GM10248 (cell line): ENCODE results near the gene CACNB4.

ENCODE experiments used
- CTCF ChIA-PET: fragments of 300-600 bp; sonication (Branson Sonifier 250); formaldehyde crosslinking; extraction: SDS; loops from one replicate; lab custom pipeline; 2021; ENCODE audit warnings: antibody characterized with exemption; lab: Yijun Ruan, JAX
- POLR2A ChIA-PET: fragments of 350-650 bp; sonication (Branson Sonifier 250); formaldehyde crosslinking; extraction: SDS; loops from one replicate; lab custom pipeline; 2020; ENCODE audit warnings: antibody characterized with exemption; lab: Yijun Ruan, JAX
- DNase-seq: peaks from one replicate; pipeline ENCODE4 v3.0.0; 2012; ENCODE audit errors: extremely low spot score
- TF ChIP-seq, protein P1 (sequence below): IDR thresholded peaks from 2 replicates; pipeline ENCODE4 v1.5.1; 2012; ENCODE audit warnings: mild to moderate bottlenecking, low read depth; ENCODE audit errors: extremely low read depth, missing control alignments, control extremely low read depth

CACNB4 gene

DNA sequence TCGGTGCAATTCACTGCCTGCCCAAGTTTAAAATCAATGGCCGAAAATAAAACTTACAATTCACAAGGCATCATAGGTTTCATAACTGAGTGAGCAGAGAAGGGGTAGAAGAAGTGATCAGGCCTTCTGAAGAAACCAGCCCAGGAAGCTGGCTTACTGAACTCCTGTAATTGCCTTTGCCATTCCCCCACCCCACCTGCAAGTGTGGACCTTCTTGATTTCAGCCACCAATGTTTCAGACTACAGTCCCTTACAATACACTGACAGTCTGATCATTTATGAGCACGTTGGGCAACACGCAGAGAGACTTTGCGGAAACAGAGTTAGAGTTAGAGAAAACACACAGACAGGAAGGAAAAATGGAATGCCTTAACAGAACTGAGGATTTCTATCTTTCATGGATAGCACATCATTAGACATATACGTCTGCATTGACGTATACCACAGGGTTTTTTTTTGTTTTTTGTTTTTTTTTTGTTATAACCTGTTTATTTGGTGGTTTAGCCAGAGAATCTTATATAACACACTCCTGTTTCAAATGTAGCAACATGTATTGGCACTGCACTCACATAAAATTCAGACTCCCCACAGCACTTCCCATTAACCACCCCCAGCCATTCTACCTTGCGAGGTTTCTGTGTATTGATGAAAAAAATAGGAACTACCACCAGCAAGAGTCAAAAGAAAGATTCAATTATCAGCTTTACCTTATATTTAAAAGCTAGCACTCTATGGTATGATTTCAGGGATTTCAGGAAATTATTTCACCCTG lies 126.4 kb downstream of the CACNB4 start:
- TF ChIP-seq, protein P1, sequence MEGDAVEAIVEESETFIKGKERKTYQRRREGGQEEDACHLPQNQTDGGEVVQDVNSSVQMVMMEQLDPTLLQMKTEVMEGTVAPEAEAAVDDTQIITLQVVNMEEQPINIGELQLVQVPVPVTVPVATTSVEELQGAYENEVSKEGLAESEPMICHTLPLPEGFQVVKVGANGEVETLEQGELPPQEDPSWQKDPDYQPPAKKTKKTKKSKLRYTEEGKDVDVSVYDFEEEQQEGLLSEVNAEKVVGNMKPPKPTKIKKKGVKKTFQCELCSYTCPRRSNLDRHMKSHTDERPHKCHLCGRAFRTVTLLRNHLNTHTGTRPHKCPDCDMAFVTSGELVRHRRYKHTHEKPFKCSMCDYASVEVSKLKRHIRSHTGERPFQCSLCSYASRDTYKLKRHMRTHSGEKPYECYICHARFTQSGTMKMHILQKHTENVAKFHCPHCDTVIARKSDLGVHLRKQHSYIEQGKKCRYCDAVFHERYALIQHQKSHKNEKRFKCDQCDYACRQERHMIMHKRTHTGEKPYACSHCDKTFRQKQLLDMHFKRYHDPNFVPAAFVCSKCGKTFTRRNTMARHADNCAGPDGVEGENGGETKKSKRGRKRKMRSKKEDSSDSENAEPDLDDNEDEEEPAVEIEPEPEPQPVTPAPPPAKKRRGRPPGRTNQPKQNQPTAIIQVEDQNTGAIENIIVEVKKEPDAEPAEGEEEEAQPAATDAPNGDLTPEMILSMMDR = no peak
- POLR2A ChIA-PET = no interaction called here
- CTCF ChIA-PET = interaction anchor here (1.2 to 2.9 kb wide), 4 partner anchors 9 to 53 kb away, joined by 3 to 11 read pairs (median 6); no protein-coding TSS in a partner anchor
- DNase-seq = no peak

DNA sequence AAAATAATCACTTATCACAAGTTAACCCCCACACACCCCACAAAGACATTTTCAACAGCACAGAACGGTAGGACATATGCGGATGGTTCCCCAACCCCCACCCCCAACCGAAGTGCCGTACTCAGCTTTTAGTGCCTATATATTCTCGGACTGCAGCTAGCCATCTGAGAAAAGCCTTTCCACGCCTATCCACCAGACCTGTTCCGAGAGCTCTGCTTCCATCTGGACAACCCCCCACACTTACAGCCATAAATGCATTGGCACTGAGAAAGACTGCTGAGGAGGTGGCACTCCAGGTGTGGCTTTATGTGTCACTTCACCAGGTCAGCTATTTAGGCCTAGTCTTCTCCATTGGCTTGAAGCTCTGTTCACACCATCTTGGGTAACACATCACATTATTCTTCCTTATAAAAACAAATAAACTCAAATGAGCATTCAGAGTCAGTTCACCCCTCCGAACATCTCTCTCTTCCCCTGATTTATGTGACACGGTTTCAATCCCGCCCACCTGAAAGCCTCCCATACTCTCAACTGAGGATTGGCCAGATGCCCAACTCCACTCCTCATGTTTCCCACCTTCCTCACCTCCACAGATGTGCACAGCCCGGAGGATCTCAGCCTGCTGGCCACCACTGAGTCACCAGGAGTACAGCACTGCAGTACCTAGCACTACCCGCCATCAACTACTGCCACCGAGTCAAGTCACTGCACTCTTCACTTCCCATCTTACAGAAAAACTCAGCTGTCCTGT lies 127.4 kb downstream of the CACNB4 start:
- no peak for DNase-seq
- ChIA-PET CTCF (interaction anchor here (1.4 to 2.3 kb wide), 2 partner anchors 9 to 54 kb away, joined by 4 to 9 read pairs; no protein-coding TSS in a partner anchor), POLR2A (no interaction called here)
- TF ChIP-seq, protein P1 = no peak

DNA sequence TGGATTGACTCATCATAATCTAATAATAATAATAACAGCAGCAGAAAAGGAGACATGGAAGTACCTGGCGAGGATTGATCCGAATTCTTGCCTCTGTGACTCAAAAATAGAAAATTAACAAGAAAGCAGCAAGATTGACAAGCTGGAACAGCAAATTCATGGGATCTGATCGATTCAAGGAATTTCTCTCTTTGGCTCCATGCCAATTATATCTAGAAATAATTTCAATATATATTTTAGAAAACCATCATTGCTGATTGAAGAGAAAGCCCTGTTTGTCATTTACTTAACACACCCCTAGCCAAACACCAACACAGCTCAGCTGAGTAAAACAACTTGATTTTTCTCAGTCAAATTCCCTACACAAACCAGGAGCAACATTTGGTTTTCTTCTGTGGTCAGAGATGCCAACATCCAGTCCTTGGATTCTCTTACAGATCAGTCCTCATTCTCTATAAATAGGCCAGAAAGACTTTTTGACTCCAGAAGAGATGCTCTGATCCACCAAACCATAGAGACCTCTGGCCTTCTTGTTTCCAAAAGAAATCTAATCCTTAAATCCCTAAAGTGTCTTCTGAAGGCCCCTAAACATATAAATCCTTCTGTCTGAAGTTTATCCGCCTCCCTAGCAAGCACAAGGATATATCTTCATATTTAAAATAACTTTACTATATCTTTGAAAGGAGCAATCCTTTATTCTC lies 129.9 kb downstream of the CACNB4 start:
- POLR2A ChIA-PET = no interaction called here
- DNase-seq = no peak
- TF ChIP-seq, protein P1 = no peak
- CTCF ChIA-PET = interaction anchor here (0.8 to 2.7 kb wide), 4 partner anchors 8 to 30 kb away, joined by 5 to 9 read pairs (median 8); no protein-coding TSS in a partner anchor

DNA sequence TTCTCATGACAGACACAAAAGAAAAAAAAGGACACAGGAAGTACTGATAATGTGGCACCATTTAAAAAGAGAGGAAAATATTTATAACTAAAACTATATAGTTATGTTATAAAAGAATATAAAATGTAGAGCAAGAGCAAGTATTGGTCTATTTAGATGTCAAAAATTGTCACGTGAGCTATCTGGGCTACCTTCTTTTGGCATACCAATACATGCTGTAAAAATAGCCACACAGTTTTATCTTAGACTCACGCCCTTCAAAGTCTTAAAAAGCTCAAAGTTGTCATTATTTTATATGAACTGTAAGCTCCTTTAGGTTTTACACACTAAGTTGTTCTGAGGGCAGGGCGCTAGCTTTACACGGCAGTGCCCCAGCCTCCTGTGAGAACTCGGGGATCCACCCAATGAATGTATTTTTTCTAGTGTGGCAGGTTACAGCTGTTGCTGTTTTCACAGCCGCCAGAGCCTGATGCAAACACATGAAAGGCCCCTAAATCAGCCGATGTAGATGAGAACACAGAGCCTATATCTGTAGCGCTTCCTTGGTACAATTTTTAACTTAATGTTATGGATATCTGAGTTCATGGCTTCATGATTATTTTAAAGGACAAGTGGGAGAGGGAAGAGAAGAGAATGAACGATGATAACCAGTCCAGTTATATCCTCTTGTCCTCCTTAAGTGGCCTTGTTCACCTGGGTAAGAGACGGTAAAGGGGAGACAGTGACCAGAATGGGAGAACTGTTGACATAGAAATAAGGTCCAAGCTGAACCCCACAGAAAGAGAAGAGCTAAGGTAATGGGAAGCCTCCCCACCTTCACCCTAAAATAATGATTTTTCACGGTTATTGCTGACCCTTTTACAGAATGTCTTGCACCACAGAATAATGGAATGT lies 130.8 kb downstream of the CACNB4 start:
- CTCF ChIA-PET = interaction anchor here (0.8 to 2.7 kb wide), 9 partner anchors 9 to 57 kb away, joined by 3 to 9 read pairs (median 5); no protein-coding TSS in a partner anchor
- DNase-seq = no peak

DNA sequence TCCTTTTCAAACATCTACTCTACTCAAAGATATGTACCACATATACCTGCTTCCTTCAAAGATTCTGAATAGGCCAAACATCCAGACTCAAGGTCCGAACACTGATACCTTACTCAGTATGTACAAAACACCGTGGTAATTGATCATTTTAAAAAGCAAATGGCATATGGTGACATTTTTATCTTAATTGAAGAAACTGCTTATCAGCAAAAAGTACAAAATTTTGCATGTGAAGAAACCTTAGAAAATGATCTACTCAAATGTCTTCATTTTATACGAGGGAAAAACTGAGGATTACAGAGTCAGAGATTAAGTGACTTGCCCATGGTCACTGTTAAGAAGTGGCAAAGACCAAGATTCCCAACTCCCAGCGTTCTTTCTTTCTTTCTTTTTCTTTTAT lies 133.0 kb downstream of the CACNB4 start:
- ChIA-PET POLR2A (no interaction called here), CTCF (interaction anchor here (0.8 to 1.7 kb wide), 4 partner anchors 12 to 60 kb away, joined by 3 to 7 read pairs (median 4); no protein-coding TSS in a partner anchor)
- TF ChIP-seq, protein P1 = no peak
- no peak for DNase-seq

More for the DNA sequence above, 130.8 kb downstream of the CACNB4 start:
- POLR2A ChIA-PET = no interaction called here
- TF ChIP-seq, protein P1 = no peak
